Astrocyte (in vitro differentiated cells and primary cell): Measurements from ENCODE around the gene ANKMY2.

Source experiments
- CTCF ChIP-seq: IDR thresholded peaks from 2 replicates; pipeline ENCODE4 v1.5.1; 2011; ENCODE audit warnings: low read depth, mild to moderate bottlenecking, inconsistent platforms, low read length, moderate library complexity; ENCODE audit not compliant: insufficient read depth
- EZH2 ChIP-seq: IDR thresholded peaks from 2 replicates; pipeline ENCODE4 v1.6.1; 2012; ENCODE audit warnings: mild to moderate bottlenecking, low read length, inconsistent platforms; ENCODE audit not compliant: insufficient read depth

- TF ChIP-seq CTCF (no peak), EZH2 (no peak)
These were observed 82.9 kb downstream of the ANKMY2 start for GRCh38 chr7:16562456-16563220.
